SU-DHL-6 (cell line): ENCODE measurements around the gene PHLPP2.

Experiments used
- EZH2phosphoT487 ChIP-seq: fragments of 200-600 bp; sonication (generic), shearing (Covaris generic); conservative IDR thresholded peaks from 2 replicates; pipeline ENCODE4 v1.6.1; 2018; ENCODE audit warnings: mild to moderate bottlenecking, antibody characterized with exemption, low read length, moderate library complexity, mixed read lengths
- TF ChIP-seq, protein P1 (sequence below): fragments of 200-600 bp; sonication (generic); IDR thresholded peaks from one replicate; pipeline ENCODE4 v1.5.1; 2017; ENCODE audit warnings: antibody characterized with exemption, mild to moderate bottlenecking, low read length, moderate library complexity; ENCODE audit not compliant: insufficient read depth, poor library complexity, severe bottlenecking

DNA sequence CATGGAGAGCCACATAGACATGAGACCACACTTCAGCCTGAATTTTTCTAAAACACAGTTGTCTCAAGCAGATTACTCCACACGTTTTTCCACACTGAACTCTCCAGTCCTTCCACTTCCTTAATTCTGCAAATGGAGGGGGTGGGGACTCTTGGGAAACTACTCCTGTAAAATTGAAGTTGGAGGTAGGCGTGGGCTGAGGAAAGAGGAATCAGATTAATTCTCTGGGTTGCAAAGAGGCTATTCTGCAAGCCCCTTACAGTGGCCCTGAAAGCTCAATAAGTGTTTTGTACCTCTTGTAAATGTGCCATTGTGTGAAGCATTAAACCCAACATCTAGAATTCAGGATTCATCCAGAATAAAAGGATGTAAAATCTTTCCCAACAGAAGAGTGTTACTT is 88.9 kb downstream of the PHLPP2 start:
- TF ChIP-seq, protein P1, sequence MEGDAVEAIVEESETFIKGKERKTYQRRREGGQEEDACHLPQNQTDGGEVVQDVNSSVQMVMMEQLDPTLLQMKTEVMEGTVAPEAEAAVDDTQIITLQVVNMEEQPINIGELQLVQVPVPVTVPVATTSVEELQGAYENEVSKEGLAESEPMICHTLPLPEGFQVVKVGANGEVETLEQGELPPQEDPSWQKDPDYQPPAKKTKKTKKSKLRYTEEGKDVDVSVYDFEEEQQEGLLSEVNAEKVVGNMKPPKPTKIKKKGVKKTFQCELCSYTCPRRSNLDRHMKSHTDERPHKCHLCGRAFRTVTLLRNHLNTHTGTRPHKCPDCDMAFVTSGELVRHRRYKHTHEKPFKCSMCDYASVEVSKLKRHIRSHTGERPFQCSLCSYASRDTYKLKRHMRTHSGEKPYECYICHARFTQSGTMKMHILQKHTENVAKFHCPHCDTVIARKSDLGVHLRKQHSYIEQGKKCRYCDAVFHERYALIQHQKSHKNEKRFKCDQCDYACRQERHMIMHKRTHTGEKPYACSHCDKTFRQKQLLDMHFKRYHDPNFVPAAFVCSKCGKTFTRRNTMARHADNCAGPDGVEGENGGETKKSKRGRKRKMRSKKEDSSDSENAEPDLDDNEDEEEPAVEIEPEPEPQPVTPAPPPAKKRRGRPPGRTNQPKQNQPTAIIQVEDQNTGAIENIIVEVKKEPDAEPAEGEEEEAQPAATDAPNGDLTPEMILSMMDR, result no peak
- no peak for TF ChIP-seq EZH2phosphoT487
